GM12892 (cell line): Measurements from ENCODE around the gene ZDHHC7.

ENCODE experiments used
- POLR2A ChIP-seq: IDR thresholded peaks from 2 replicates; pipeline ENCODE4 v1.6.1; 2011; ENCODE audit warnings: low read depth, low read length, control low read depth
- TAF1 ChIP-seq: IDR thresholded peaks from 2 replicates; pipeline ENCODE4 v1.6.1; 2011; ENCODE audit warnings: low read depth, mild to moderate bottlenecking, control low read depth, low read length, borderline replicate concordance

- no peak for TF ChIP-seq POLR2A
- no peak for TF ChIP-seq TAF1
Measured at GRCh38 chr16:84942786-84943185, 68.5 kb downstream of the ZDHHC7 start.
